Trophoblast cell (in vitro differentiated cells and primary cell): ENCODE measurements around the gene PASD1.
"Not testable (repeated sequence)": the region's sequence is repeated elsewhere in the genome, so short reads cannot be mapped to it uniquely, and the experiment has no call there.

Experiments used
- DNase-seq, 2 donors: peaks; one replicate each; pipeline ENCODE4 v3.0.0-alpha.2; 2016
- H2AFZ ChIP-seq: 2 replicates; pipeline ENCODE4 v1.6.1; 2013; ENCODE audit warnings: low read length, moderate library complexity, mild to moderate bottlenecking; ENCODE audit not compliant: insufficient read depth, poor library complexity
- H2AK5ac ChIP-seq: 2 replicates; pipeline ENCODE4 v1.6.1; 2013; ENCODE audit warnings: mild to moderate bottlenecking, low read length
- H2BK120ac ChIP-seq: 2 replicates; pipeline ENCODE4 v1.6.1; 2013; ENCODE audit warnings: low read length, mild to moderate bottlenecking, moderate library complexity; ENCODE audit not compliant: insufficient read depth, poor library complexity
- H2BK12ac ChIP-seq: 2 replicates; pipeline ENCODE4 v1.6.1; 2013; ENCODE audit warnings: mild to moderate bottlenecking, low read length, moderate library complexity
- H2BK5ac ChIP-seq: 2 replicates; pipeline ENCODE4 v1.6.1; 2013; ENCODE audit warnings: low read length, low read depth, moderate library complexity, mild to moderate bottlenecking; ENCODE audit not compliant: poor library complexity
- H3K14ac ChIP-seq: 2 replicates; pipeline ENCODE4 v1.6.1; 2013; ENCODE audit warnings: mild to moderate bottlenecking, low read length
- H3K18ac ChIP-seq: 2 replicates; pipeline ENCODE4 v1.6.1; 2013; ENCODE audit warnings: mild to moderate bottlenecking, low read length
- H3K23ac ChIP-seq: 2 replicates; pipeline ENCODE4 v1.6.1; 2013; ENCODE audit warnings: low read length
- H3K27ac ChIP-seq: 2 replicates; pipeline ENCODE4 v1.5.1; 2013; ENCODE audit warnings: low read depth, mild to moderate bottlenecking, inconsistent platforms, low read length, moderate library complexity
- H3K27me3 ChIP-seq: 2 replicates; pipeline ENCODE4 v1.6.1; 2013; ENCODE audit warnings: inconsistent platforms, mild to moderate bottlenecking, low read length, moderate library complexity; ENCODE audit not compliant: insufficient read depth
- H3K36me3 ChIP-seq, 2 experiments: 1 replicate in 1 of 2; 2 replicates in 1 of 2; pipeline ENCODE4 v1.6.1; 2013; ENCODE audit warnings: low read length in 2 of 2, mild to moderate bottlenecking in 2 of 2, moderate library complexity in 1 of 2; ENCODE audit not compliant: insufficient read depth in 2 of 2, control insufficient read depth in 1 of 2
- H3K4ac ChIP-seq: 2 replicates; pipeline ENCODE4 v1.6.1; 2013; ENCODE audit warnings: low read depth, mild to moderate bottlenecking, low read length, moderate library complexity
- H3K4me1 ChIP-seq, 2 experiments: 1 replicate in 1 of 2; 2 replicates in 1 of 2; pipeline ENCODE4 v1.6.1; 2013; ENCODE audit warnings: low read length in 2 of 2, mild to moderate bottlenecking in 2 of 2, moderate library complexity in 1 of 2; ENCODE audit not compliant: insufficient read depth in 2 of 2, control insufficient read depth in 1 of 2
- H3K4me2 ChIP-seq: 2 replicates; pipeline ENCODE4 v1.6.1; 2013; ENCODE audit warnings: inconsistent platforms, mild to moderate bottlenecking, low read length, moderate library complexity
- H3K4me3 ChIP-seq: 2 replicates; pipeline ENCODE4 v1.5.1; 2013; ENCODE audit warnings: mild to moderate bottlenecking, low read depth, low read length, inconsistent platforms
- H3K79me1 ChIP-seq: one replicate; pipeline ENCODE4 v1.6.1; 2013; ENCODE audit warnings: low read length
- H3K79me2 ChIP-seq: 2 replicates; pipeline ENCODE4 v1.6.1; 2013; ENCODE audit warnings: low read length, mild to moderate bottlenecking; ENCODE audit not compliant: control insufficient read depth, insufficient read depth, poor library complexity
- H3K9ac ChIP-seq: 2 replicates; pipeline ENCODE4 v1.6.1; 2013; ENCODE audit warnings: mild to moderate bottlenecking, low read length
- H3K9me3 ChIP-seq: 2 replicates; pipeline ENCODE4 v1.6.1; 2013; ENCODE audit warnings: low read depth, mild to moderate bottlenecking, control low read depth, inconsistent platforms, low read length; ENCODE audit not compliant: insufficient read depth
- H4K12ac ChIP-seq: 2 replicates; pipeline ENCODE4 v1.6.1; 2013; ENCODE audit warnings: low read depth, mild to moderate bottlenecking, low read length, moderate library complexity
- H4K8ac ChIP-seq: 2 replicates; pipeline ENCODE4 v1.6.1; 2013; ENCODE audit warnings: low read depth, mild to moderate bottlenecking, low read length, moderate library complexity
- H4K91ac ChIP-seq: one replicate; pipeline ENCODE4 v1.6.1; 2013; ENCODE audit warnings: low read depth, mild to moderate bottlenecking, low read length, moderate library complexity
- WGBS: extraction: QIAGEN DNeasy Blood & Tissue Kit; methylation state at CpG from one replicate; pipeline ENCODE4 v1.1.7; 2013; ENCODE audit warnings: missing lambda C conversion rate; ENCODE audit not compliant: insufficient read length, insufficient coverage; ENCODE audit errors: extremely low coverage; 5-methylcytosine and 5-hydroxymethylcytosine counted together

The PASD1 gene

GRCh38 chrX:151694661-151695582 is 131.4 kb downstream of the PASD1 start, which contains the start of gene PRRG3:
TSS of gene PRRG3 (plus strand) at chrX:151695458. CDS start at chrX:151698815, 3,357 bp downstream.
- no peak within 1 kb of the TSS for H2BK5ac ChIP-seq
- no peak within 1 kb of the TSS for H2BK120ac ChIP-seq
- no peak within 1 kb of the TSS for H3K9ac ChIP-seq
- H3K23ac ChIP-seq: no peak within 1 kb of the TSS
- peak within 1 kb of the TSS; percentile 32 for H3K4me3 ChIP-seq
- WGBS: no CpG with 5 or more reads among the region's 100 CpGs
- no peak within 1 kb of the TSS for H4K12ac ChIP-seq
- H4K8ac ChIP-seq: no peak within 1 kb of the TSS
- H3K36me3 ChIP-seq: no peaks in the 10 kb centered on the region
- H3K27ac ChIP-seq: no peak within 1 kb of the TSS
- H2AK5ac ChIP-seq: no peak within 1 kb of the TSS
- no peaks in the 10 kb centered on the region for H3K9me3 ChIP-seq
- peaks cover 0 to 3% of the 10 kb centered on the region in 2 experiments for H3K4me1 ChIP-seq
- no peak for DNase-seq
- no peak within 1 kb of the TSS for H3K4ac ChIP-seq
- H3K79me2 ChIP-seq: no peaks in the 10 kb centered on the region
- peaks cover 6% of the 10 kb centered on the region for H3K27me3 ChIP-seq
- H3K4me2 ChIP-seq: peak within 1 kb of the TSS; percentile 73
- no peaks in the 10 kb centered on the region for H3K79me1 ChIP-seq
- no peak within 1 kb of the TSS for H3K18ac ChIP-seq
- no peak within 1 kb of the TSS for H4K91ac ChIP-seq
- H2BK12ac ChIP-seq: no peak within 1 kb of the TSS
- no peak within 1 kb of the TSS for H3K14ac ChIP-seq
- no peak within 1 kb of the TSS for H2AFZ ChIP-seq

- Histone ChIP-seq H4K91ac (no peak overlapping the region), H4K8ac (no peak overlapping the region), H2AK5ac (no peak overlapping the region), H3K14ac (no peak overlapping the region), H3K23ac (no peak overlapping the region), H3K36me3 (no peaks in the 10 kb centered on the region), H3K18ac (no peak overlapping the region), H3K27ac (no peak overlapping the region), H3K9ac (no peak overlapping the region), H3K79me1 (no peaks in the 10 kb centered on the region), H3K4ac (no peak overlapping the region), H3K79me2 (no peaks in the 10 kb centered on the region), H3K27me3 (peaks cover 6% of the 10 kb centered on the region), H2BK5ac (no peak overlapping the region), H3K9me3 (no peaks in the 10 kb centered on the region), H3K4me1 (peaks cover 0 to 3% of the 10 kb centered on the region in 2 experiments), H3K4me2 (peak overlapping the region; percentile 73), H2BK120ac (no peak overlapping the region), H2AFZ (no peak overlapping the region), H4K12ac (no peak overlapping the region), H3K4me3 (no peak overlapping the region), H2BK12ac (no peak overlapping the region)
- no peak for DNase-seq
- WGBS: no CpG with 5 or more reads among the region's 19 CpGs
Measured at GRCh38 chrX:151695583-151696340, 132.3 kb downstream of the PASD1 start.

- not testable (repeated sequence) for H3K4me3 ChIP-seq, H3K4ac ChIP-seq, H4K91ac ChIP-seq, H2BK5ac ChIP-seq, H3K23ac ChIP-seq, H3K27me3 ChIP-seq, H2BK12ac ChIP-seq, H2AFZ ChIP-seq, H3K18ac ChIP-seq, H3K9ac ChIP-seq, H2AK5ac ChIP-seq, H3K27ac ChIP-seq, H4K12ac ChIP-seq, H3K4me2 ChIP-seq, H4K8ac ChIP-seq, H3K79me2 ChIP-seq, H3K79me1 ChIP-seq, H3K36me3 ChIP-seq, H3K9me3 ChIP-seq, H2BK120ac ChIP-seq, H3K14ac ChIP-seq, DNase-seq, H3K4me1 ChIP-seq
- WGBS: no CpG with 5 or more reads among the region's 8 CpGs
Measured at GRCh38 chrX:151697082-151697481, 133.6 kb downstream of the PASD1 start.

- Histone ChIP-seq H2BK12ac (no peak overlapping the region), H4K12ac (no peak overlapping the region), H3K14ac (no peak overlapping the region), H3K23ac (no peak overlapping the region), H3K4me2 (no peak overlapping the region), H2BK120ac (no peak overlapping the region), H3K18ac (no peak overlapping the region), H2BK5ac (no peak overlapping the region), H4K91ac (no peak overlapping the region), H3K4me3 (no peak overlapping the region), H3K79me2 (no peaks in the 10 kb centered on the region), H3K4ac (no peak overlapping the region), H3K36me3 (no peaks in the 10 kb centered on the region), H3K27me3 (peaks cover 6% of the 10 kb centered on the region), H4K8ac (no peak overlapping the region), H2AK5ac (no peak overlapping the region), H3K9me3 (no peaks in the 10 kb centered on the region), H2AFZ (no peak overlapping the region), H3K9ac (no peak overlapping the region), H3K4me1 (peaks cover 0 to 3% of the 10 kb centered on the region in 2 experiments), H3K79me1 (no peaks in the 10 kb centered on the region), H3K27ac (no peak overlapping the region)
- DNase-seq: no peak
- no CpG with 5 or more reads among the region's 4 CpGs for WGBS
Measured at GRCh38 chrX:151697522-151697921, 134.0 kb downstream of the PASD1 start.
